ENCODE measurements around the gene PTGES2. TPM values are rescaled to one million over a fixed set of nuclear protein-coding genes. Genes with fewer than 3 reads are reported as not detected.
A peak's percentile ranks its signal among the peaks of the same experiment; 100 is the strongest.

Gene PTGES2
- total RNA-seq, 1 experiment from 2014 or later, result 76.8 TPM

GRCh38 chr9:128138001-128138400, 10.5 kb upstream of the PTGES2 start:
- H3K4me3 ChIP-seq (ENCODE audit: low read depth in 2 of 2, low read length in 2 of 2), result no peak overlapping the region
- in situ Hi-C loops (cut with HindIII; ENCODE audit: low pct_unique_long_range_greater_than_20kb, low sequenced_read_pairs), result no loop called here
- H3K27me3 ChIP-seq (ENCODE audit: control insufficient read depth, insufficient read depth, low read length), result no peaks in the 10 kb centered on the region
- H3K27ac ChIP-seq (ENCODE audit: low read length), result no peak overlapping the region
- ATAC-seq (peak; percentile 34; the same call in 1 of the 2 replicates), DNase-seq (ENCODE audit: low read depth, low spot score) (no peak)
- CTCF ChIA-PET, result no interaction called here
- H3K36me3 ChIP-seq (ENCODE audit: control insufficient read depth, insufficient read depth, low read length), result no peaks in the 10 kb centered on the region
- no peak for TF ChIP-seq REST (IDR thresholded peaks at IDR 0.05; ENCODE audit: insufficient read depth in 1 of 2, low read depth in 2 of 2, low read length in 1 of 2)
- TF ChIP-seq SIN3A (IDR thresholded peaks at IDR 0.05; ENCODE audit: borderline replicate concordance, insufficient read depth, low read depth, low read length), result no peak
- no peak for TF ChIP-seq TCF7L2 (IDR thresholded peaks at IDR 0.05; ENCODE audit: low read depth, low read length)
- no peak for TF ChIP-seq CTCF (IDR thresholded peaks at IDR 0.05)
- no peak for TF ChIP-seq POLR2AphosphoS5 (IDR thresholded peaks at IDR 0.05; ENCODE audit: low read depth, low read length)
- BruUV-seq (replicated peaks), result no TSS peak
- POLR2A ChIA-PET, result no interaction called here
- no peaks in the 10 kb centered on the region for H3K9me3 ChIP-seq (ENCODE audit: control insufficient read depth, insufficient read depth, low read depth, low read length)
- no peaks in the 10 kb centered on the region for H3K4me1 ChIP-seq (ENCODE audit: control insufficient read depth, insufficient read depth, low read length)
- intact Hi-C loops (cut with micrococcal nuclease; ENCODE audit: unreplicated experiment), result no loop called here

GRCh38 chr9:128136816-128137793, 9.6 kb upstream of the PTGES2 start:
- H3K27ac ChIP-seq (ENCODE audit: low read length), result no peak overlapping the region
- POLR2A ChIA-PET, result interaction anchor here (0.6 kb wide), 1 partner anchor 12 kb away, joined by 16 read pairs; no protein-coding TSS in a partner anchor
- in situ Hi-C loops (cut with HindIII; ENCODE audit: low pct_unique_long_range_greater_than_20kb, low sequenced_read_pairs), result no loop called here

More at GRCh38 chr9:128136816-128137793, 9.6 kb upstream of the PTGES2 start:
- intact Hi-C loops (cut with micrococcal nuclease; ENCODE audit: unreplicated experiment), result no loop called here
- DNase-seq (ENCODE audit: low read depth, low spot score), result no peak
- no peaks in the 10 kb centered on the region for H3K9me3 ChIP-seq (ENCODE audit: control insufficient read depth, insufficient read depth, low read depth, low read length)
- CTCF ChIA-PET, result interaction anchor here (0.6 kb wide), 1 partner anchor 1179 kb away, joined by 3 read pairs; no protein-coding TSS in a partner anchor
- no peak overlapping the region for H3K4me3 ChIP-seq (ENCODE audit: low read depth in 2 of 2, low read length in 2 of 2)
- no peak for ATAC-seq
- no peaks in the 10 kb centered on the region for H3K36me3 ChIP-seq (ENCODE audit: control insufficient read depth, insufficient read depth, low read length)
- no peaks in the 10 kb centered on the region for H3K4me1 ChIP-seq (ENCODE audit: control insufficient read depth, insufficient read depth, low read length)
- TF ChIP-seq POLR2AphosphoS5 (IDR thresholded peaks at IDR 0.05; ENCODE audit: low read depth, low read length) (no peak), REST (IDR thresholded peaks at IDR 0.05; ENCODE audit: insufficient read depth in 1 of 2, low read depth in 2 of 2, low read length in 1 of 2) (no peak), SIN3A (IDR thresholded peaks at IDR 0.05; ENCODE audit: borderline replicate concordance, insufficient read depth, low read depth, low read length) (no peak), TCF7L2 (IDR thresholded peaks at IDR 0.05; ENCODE audit: low read depth, low read length) (no peak), CTCF (IDR thresholded peaks at IDR 0.05) (no peak)
- H3K27me3 ChIP-seq (ENCODE audit: control insufficient read depth, insufficient read depth, low read length), result no peaks in the 10 kb centered on the region
- BruUV-seq (replicated peaks), result no TSS peak
